Lung (tissue), 12 donors: ENCODE results near the gene PIN1. TPM values are rescaled to one million over a fixed set of nuclear protein-coding genes. Genes with fewer than 3 reads are reported as not detected.
"Not testable (repeated sequence)": the region's sequence is repeated elsewhere in the genome, so short reads cannot be mapped to it uniquely, and the experiment has no call there.

Experiments
- ATAC-seq: fragments of 200-7000 bp; cut with Tn5 transposase; one replicate; pipeline ENCODE4 v1.9.1; 2020; ENCODE audit warnings: moderate number of reproducible peaks; ENCODE audit not compliant: insufficient read depth, low FRiP score
- DNase-seq, 3 donors: peaks; one replicate each; pipeline ENCODE4 v3.0.0-alpha.2; 2013 to 2017
- H3K27ac ChIP-seq, 2 donors: one replicate each; pipeline ENCODE4 v1.5.1; 2013; ENCODE audit warnings: mild to moderate bottlenecking in 2 of 2, moderate library complexity in 2 of 2, control low read depth in 1 of 2, inconsistent platforms in 1 of 2, low read depth in 1 of 2, low read length in 1 of 2
- H3K27me3 ChIP-seq, 3 donors: one replicate each; pipeline ENCODE4 v1.5.1; 2013; ENCODE audit warnings: low read length in 2 of 3; ENCODE audit not compliant: control insufficient read depth in 3 of 3, insufficient read depth in 3 of 3
- H3K36me3 ChIP-seq, 4 donors: one replicate each; pipeline ENCODE4 v1.5.1; 2013; ENCODE audit warnings: low read length in 4 of 4, mild to moderate bottlenecking in 1 of 4, moderate library complexity in 1 of 4; ENCODE audit not compliant: control insufficient read depth in 4 of 4, insufficient read depth in 4 of 4
- H3K4me1 ChIP-seq, 5 donors: one replicate each; pipeline ENCODE4 v1.5.1; 2013; ENCODE audit warnings: low read length in 5 of 5, mild to moderate bottlenecking in 2 of 5, moderate library complexity in 1 of 5; ENCODE audit not compliant: control insufficient read depth in 5 of 5, insufficient read depth in 5 of 5
- H3K4me3 ChIP-seq: one replicate; pipeline ENCODE4 v1.5.1; 2013; ENCODE audit warnings: mild to moderate bottlenecking, control low read depth, moderate library complexity
- H3K9ac ChIP-seq, 2 donors: one replicate each; pipeline ENCODE4 v1.5.1; 2013; ENCODE audit warnings: low read length in 2 of 2, control low read depth in 1 of 2; ENCODE audit not compliant: insufficient read depth in 1 of 2
- H3K9me3 ChIP-seq, 4 donors: one replicate each; pipeline ENCODE4 v1.5.1; 2013; ENCODE audit warnings: low read length in 3 of 4, mild to moderate bottlenecking in 1 of 4, moderate library complexity in 1 of 4; ENCODE audit not compliant: control insufficient read depth in 4 of 4, insufficient read depth in 3 of 4
- CTCF ChIP-seq: IDR thresholded peaks from 2 replicates; pipeline ENCODE4 v1.5.1; 2012; ENCODE audit warnings: mild to moderate bottlenecking; ENCODE audit errors: control extremely low read depth, extremely low read depth
- WGBS, 2 donors: extraction: QIAGEN DNeasy Blood & Tissue Kit; methylation state at CpG; one replicate each; pipeline ENCODE4 v1.1.7; 2013; 5-methylcytosine and 5-hydroxymethylcytosine counted together
- polyA plus RNA-seq, 2 donors: library from polyadenylated mRNA; stranded (reverse); fragments of 200-250 nt; gene quantifications; one replicate each; pipeline ENCODE4 v1.2.1, GENCODE V29; 2013
- total RNA-seq, 2 donors: library from RNA; depleted of rRNA in 1 of 2; stranded (reverse); fragments of >200 nt in 1 of 2; gene quantifications; one replicate each; pipeline ENCODE4 v1.2.1, GENCODE V29; 2014 to 2021
- donor health status: control.
- donor health status: control.
- donor health status: Bipolar disorder and iron deficiency.
- donor health status: healthy.
- donor health status: DM: yes; HTN: yes; CAD: no.

The PIN1 gene
- total and polyA plus RNA-seq, 4 donors = 69.8 to 108 (median 79.3) TPM

- TF ChIP-seq CTCF = no peak
- H3K4me3 ChIP-seq = peak overlapping the region; percentile 34
Observed at GRCh38 chr19:9819596-9819909, 15.6 kb upstream of the PIN1 start.

GRCh38 chr19:9820034-9820433, 15.1 kb upstream of the PIN1 start:
- H3K4me1 ChIP-seq = peaks cover 0 to 14% (median 6%) of the 10 kb centered on the region in 5 donors
- DNase-seq, ATAC-seq, H3K27me3 ChIP-seq, H3K4me3 ChIP-seq, H3K9ac ChIP-seq, H3K36me3 ChIP-seq, H3K9me3 ChIP-seq: not testable (repeated sequence)
- peak overlapping the region; percentile 41 to 87 for H3K27ac ChIP-seq
- WGBS, 2 donors = 95 to 97% methylated on average over 8 of the region's 8 CpGs

More at GRCh38 chr19:9819596-9819909, 15.6 kb upstream of the PIN1 start:
- Histone ChIP-seq H3K36me3 (peaks cover 0 to 4% (median 1%) of the 10 kb centered on the region in 4 donors), H3K9ac (peak overlapping the region in 1 of 2 donors; percentile 23), H3K27me3 (no peaks in the 10 kb centered on the region), H3K9me3 (peaks cover 0 to 2% (median 0%) of the 10 kb centered on the region in 4 donors), H3K4me1 (peaks cover 0 to 14% (median 6%) of the 10 kb centered on the region in 5 donors), H3K27ac (peak overlapping the region; percentile 41 to 87)
- 0 to 1% methylated on average over 21 of the region's 21 CpGs for whole genome bisulfite sequencing, 2 donors
- no peak for DNase-seq
- ATAC-seq = no peak

- ATAC-seq = no peak
- no peak for DNase-seq
- TF ChIP-seq CTCF = no peak
- Histone ChIP-seq H3K27me3 (no peaks in the 10 kb centered on the region), H3K4me3 (no peak overlapping the region), H3K9ac (no peak overlapping the region), H3K9me3 (no peaks in the 10 kb centered on the region), H3K27ac (no peak overlapping the region), H3K4me1 (peaks cover 4 to 12% (median 11%) of the 10 kb centered on the region in 5 donors), H3K36me3 (peaks cover 0 to 5% (median 3%) of the 10 kb centered on the region in 4 donors)
- WGBS, 2 donors = 94 to 98% methylated on average over 5 of the region's 5 CpGs
Observed at GRCh38 chr19:9823816-9824215, 11.3 kb upstream of the PIN1 start.

GRCh38 chr19:9827289-9828238, 7.6 kb upstream of the PIN1 start, which contains the start of gene UBL5:
TSS of gene UBL5 (plus strand) at chr19:9827918. CDS start at chr19:9828338, 420 bp downstream.
- TF ChIP-seq CTCF = no peak
- peak; percentile 97 for ATAC-seq
- DNase-seq = peak; percentile 88 to 94 (median 89)
- peak within 1 kb of the TSS; percentile 58 to 92 for H3K27ac ChIP-seq
- H3K4me1 ChIP-seq = peaks cover 4 to 12% (median 9%) of the 10 kb centered on the region in 5 donors
- H3K9me3 ChIP-seq = no peaks in the 10 kb centered on the region
- peaks cover 0 to 15% (median 9%) of the 10 kb centered on the region in 4 donors for H3K36me3 ChIP-seq
- H3K4me3 ChIP-seq = peak within 1 kb of the TSS; percentile 99
- 0 to 1% methylated on average over 51 to 62 of the region's 62 CpGs for whole genome bisulfite sequencing, 2 donors
- peak within 1 kb of the TSS; percentile 69 to 81 for H3K9ac ChIP-seq
- H3K27me3 ChIP-seq = no peaks in the 10 kb centered on the region
